Stimulated activated CD4-positive, alpha-beta T cell treated with anti-CD3 and anti-CD28 coated beads, TNF-alpha, amount 100 ng/mL, for 4 hours (primary cell): ENCODE measurements around the gene FAM89B.

Source experiments
- DNase-seq, 3 experiments: peaks; one replicate each; pipeline ENCODE4 v3.0.0-alpha.2; 2020; ENCODE audit warnings: low read depth in 3 of 3

Gene FAM89B

GRCh38 chr11:65573391-65574079, 1.2 kb downstream of the FAM89B start:
- no peak for DNase-seq

- peak; percentile 70 to 74 (median 70) for DNase-seq
Measured at GRCh38 chr11:65574109-65574810, 1.9 kb downstream of the FAM89B start.

GRCh38 chr11:65574811-65575567, 2.7 kb downstream of the FAM89B start:
- DNase-seq: no peak

GRCh38 chr11:65575568-65576231, 3.4 kb downstream of the FAM89B start, which contains the start of gene EHBP1L1:
Gene EHBP1L1, plus strand, starts transcription at chr11:65576053. Its CDS starts 250 bp downstream, at chr11:65576303.
- DNase-seq: peak; percentile 56 to 73 (median 66)

- DNase-seq: no peak
Measured at GRCh38 chr11:65576232-65576866, 4.0 kb downstream of the FAM89B start.

- DNase-seq: no peak
Measured at GRCh38 chr11:65576867-65577755, 4.8 kb downstream of the FAM89B start.

- no peak for DNase-seq
Measured at GRCh38 chr11:65577756-65578109, 5.4 kb downstream of the FAM89B start.

GRCh38 chr11:65578134-65578533, 5.8 kb downstream of the FAM89B start:
- DNase-seq: no peak

GRCh38 chr11:65578667-65579066, 6.3 kb downstream of the FAM89B start:
- no peak for DNase-seq

- DNase-seq: no peak
Measured at GRCh38 chr11:65579291-65579690, 7.0 kb downstream of the FAM89B start.

GRCh38 chr11:65580031-65580692, 7.8 kb downstream of the FAM89B start:
- no peak for DNase-seq

GRCh38 chr11:65580756-65581155, 8.4 kb downstream of the FAM89B start:
- no peak for DNase-seq

GRCh38 chr11:65581928-65582327, 9.6 kb downstream of the FAM89B start:
- no peak for DNase-seq

GRCh38 chr11:65583589-65583988, 11.3 kb downstream of the FAM89B start:
- DNase-seq: no peak

GRCh38 chr11:65584106-65584505, 11.8 kb downstream of the FAM89B start:
- no peak for DNase-seq

GRCh38 chr11:65584723-65585171, 12.4 kb downstream of the FAM89B start:
- no peak for DNase-seq

- DNase-seq: no peak
Measured at GRCh38 chr11:65585396-65586246, 13.3 kb downstream of the FAM89B start.

GRCh38 chr11:65586247-65586630, 13.9 kb downstream of the FAM89B start:
- no peak for DNase-seq

GRCh38 chr11:65586676-65587075, 14.3 kb downstream of the FAM89B start:
- no peak for DNase-seq
